NCI-H2107 treated with DMSO at 0.1 percent for 48 hours (cell line): ENCODE measurements around the gene TES.
"Not testable (repeated sequence)": the region's sequence is repeated elsewhere in the genome, so short reads cannot be mapped to it uniquely, and the experiment has no call there.

Experiments used
- DNase-seq: peaks from one replicate; lab custom pipeline; 2025; ENCODE audit not compliant: unreplicated experiment; lab: John Stamatoyannopoulos, UW

Gene TES

DNA sequence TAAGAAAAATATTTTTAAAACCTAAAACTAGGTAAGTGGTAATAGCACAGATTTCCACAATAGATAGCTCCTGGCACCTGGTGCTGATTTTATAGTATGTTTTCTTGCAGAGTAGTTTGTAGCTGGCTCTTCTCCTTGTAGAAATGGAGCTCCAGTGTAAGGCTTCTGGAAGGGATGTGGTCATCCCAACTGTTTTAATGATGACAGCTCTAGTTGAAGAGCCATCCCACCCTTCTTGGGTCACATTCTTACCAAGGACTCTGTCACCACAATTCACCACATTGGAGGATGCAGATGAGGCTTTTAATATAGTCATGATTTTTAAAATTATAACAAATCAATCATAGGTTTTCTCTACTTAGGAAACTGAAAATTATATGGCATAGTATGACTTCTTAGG is 31.0 kb downstream of the TES start:
- no peak for DNase-seq

DNA sequence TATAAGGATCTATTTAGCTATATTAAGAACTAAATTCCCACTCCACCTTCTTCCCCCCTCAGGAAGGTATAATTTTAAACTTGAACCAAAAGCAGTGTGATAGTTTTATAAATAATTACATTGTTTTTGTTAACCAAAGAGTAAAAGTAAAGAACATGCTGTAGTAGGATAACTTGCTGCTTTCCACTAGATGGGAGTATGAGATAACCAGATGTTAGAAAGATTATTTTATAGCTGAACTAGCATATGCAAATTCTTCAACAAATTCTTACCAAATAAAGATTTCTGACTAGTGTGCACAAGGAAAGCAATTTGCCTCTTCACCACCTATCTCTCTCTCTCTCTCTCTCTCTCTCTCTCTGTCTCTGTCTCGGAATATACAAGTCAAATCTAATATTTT is 31.8 kb downstream of the TES start:
- DNase-seq: no peak

DNA sequence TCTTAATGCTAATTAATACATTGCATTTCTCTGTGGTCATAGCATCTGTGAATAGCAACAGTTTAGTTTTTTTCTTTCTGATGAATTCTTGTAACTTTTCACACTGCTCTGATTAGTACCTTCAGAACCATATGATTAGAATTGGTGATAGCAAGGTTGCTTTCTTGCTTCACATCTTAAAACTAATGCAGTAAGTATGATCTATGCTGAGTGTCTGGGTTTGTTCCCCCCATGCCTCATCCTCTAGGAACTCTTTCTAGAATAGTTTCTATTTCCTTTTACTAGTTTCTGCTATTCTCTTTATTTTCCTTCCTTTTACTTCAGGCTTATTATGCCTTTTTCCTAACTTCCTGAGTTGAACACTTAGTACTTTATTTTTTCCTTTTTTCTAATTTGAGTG is 32.4 kb downstream of the TES start:
- no peak for DNase-seq

DNA sequence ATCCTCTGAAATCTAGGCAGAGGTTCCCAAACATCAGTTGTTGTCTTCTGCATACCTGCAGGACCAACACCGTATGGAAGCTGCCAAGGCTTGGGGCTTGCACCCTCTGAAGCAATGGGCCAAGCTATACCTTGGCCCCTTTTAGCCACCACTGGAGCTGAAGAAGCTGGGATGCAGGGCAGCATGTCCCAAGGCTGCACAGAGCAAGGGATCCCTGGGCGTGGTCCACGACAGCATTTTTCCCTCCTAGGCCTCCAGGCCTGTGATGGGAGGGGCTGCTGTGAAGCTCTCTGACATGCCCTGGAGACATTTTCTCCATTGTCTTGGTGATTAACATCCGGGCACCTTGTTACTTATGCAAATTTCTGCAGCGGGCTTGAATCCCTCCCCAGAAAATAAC is 34.5 kb downstream of the TES start:
- DNase-seq: not testable (repeated sequence)

DNA sequence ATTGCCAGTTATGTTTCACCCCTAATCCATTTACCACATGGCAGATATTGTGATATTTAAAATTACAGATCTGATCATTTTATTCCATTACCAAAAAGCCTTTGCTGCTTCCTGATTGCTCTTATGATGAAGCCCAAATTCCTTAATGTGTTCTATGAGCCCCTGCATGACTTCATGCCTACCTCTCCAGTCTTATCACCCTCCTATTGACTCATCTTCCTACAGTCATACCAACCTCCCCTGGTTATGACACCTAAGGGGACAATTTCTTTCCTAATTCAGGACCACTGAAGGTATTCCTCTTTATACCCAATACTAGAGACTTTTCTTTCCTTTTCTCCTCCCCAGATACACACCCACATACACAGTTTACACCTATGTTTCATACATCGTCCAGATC is 36.0 kb downstream of the TES start:
- DNase-seq: no peak

DNA sequence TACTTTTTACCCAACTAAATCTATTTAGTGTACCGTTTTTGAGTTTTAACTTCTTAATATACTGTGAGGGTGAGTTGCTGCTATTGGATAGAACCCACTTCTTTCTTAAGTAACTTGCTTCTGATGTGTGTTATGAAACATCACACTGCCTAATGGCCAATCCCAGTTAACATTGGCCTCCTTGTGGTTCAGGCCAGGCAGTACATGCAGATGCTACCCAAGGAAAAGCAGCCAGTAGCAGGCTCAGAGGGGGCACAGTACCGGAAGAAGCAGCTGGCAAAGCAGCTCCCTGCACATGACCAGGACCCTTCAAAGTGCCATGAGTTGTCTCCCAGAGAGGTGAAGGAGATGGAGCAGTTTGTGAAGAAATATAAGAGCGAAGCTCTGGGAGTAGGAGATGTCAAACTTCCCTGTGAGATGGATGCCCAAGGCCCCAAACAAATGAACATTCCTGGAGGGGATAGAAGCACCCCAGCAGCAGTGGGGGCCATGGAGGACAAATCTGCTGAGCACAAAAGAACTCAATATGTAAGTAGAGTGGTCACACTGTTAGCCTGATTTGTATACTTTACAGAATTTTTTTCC is 39.7 kb downstream of the TES start:
- DNase-seq: no peak

DNA sequence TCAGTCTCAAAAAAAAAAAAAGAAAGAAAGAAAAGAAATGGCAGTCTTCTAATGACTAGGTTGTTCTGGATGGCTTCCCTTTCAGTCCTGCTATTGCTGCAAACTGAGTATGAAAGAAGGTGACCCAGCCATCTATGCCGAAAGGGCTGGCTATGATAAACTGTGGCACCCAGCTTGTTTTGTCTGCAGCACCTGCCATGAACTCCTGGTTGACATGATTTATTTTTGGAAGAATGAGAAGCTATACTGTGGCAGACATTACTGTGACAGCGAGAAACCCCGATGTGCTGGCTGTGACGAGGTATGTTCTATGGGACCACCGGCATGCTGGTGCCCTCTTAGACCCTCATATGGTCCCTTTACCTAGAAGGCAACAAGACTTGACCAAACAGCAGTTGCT is 41.3 kb downstream of the TES start:
- no peak for DNase-seq

DNA sequence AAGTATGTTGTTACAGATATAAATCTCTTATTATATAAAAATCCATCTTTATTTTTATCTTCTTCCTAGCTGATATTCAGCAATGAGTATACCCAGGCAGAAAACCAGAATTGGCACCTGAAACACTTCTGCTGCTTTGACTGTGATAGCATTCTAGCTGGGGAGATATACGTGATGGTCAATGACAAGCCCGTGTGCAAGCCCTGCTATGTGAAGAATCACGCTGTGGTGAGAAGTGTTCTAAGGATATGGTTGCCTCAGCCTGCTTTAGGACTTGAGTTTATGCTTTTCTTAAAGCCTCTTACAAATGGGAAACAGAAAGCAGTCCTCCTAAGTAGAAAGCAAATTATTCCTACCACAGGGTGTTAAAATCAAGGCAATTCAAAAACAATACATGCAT is 41.9 kb downstream of the TES start:
- DNase-seq: no peak

DNA sequence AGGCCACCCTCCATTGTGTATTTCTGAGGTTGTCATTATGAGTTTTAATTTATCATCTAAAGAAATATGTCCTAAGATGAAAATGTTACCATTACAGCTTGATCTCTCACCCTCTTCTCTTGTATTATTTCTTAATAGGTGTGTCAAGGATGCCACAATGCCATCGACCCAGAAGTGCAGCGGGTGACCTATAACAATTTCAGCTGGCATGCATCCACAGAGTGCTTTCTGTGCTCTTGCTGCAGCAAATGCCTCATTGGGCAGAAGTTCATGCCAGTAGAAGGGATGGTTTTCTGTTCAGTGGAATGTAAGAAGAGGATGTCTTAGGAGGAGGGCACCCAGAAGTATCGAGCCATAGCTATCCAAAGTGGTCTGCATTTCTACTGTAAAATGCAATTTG is 46.8 kb downstream of the TES start:
- DNase-seq: no peak

DNA sequence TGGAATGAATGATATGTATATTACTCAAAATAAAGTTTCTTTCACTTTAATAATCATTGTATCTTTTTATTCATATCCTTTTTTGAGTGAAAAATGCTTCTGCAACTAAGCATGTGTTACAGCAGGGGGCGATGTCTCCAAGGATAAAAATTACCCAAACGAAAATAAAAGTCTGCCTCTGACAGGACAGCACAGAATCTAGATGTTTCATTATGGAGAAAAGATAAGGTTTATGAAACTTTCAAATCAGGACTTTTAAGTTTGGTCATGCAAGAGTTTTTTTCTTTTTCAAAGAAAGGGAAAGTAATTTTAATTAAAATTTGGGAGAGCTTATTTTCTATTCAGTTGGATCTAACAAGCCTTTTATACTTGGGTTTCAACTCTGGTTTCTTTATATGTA is 48.4 kb downstream of the TES start:
- DNase-seq: no peak

DNA sequence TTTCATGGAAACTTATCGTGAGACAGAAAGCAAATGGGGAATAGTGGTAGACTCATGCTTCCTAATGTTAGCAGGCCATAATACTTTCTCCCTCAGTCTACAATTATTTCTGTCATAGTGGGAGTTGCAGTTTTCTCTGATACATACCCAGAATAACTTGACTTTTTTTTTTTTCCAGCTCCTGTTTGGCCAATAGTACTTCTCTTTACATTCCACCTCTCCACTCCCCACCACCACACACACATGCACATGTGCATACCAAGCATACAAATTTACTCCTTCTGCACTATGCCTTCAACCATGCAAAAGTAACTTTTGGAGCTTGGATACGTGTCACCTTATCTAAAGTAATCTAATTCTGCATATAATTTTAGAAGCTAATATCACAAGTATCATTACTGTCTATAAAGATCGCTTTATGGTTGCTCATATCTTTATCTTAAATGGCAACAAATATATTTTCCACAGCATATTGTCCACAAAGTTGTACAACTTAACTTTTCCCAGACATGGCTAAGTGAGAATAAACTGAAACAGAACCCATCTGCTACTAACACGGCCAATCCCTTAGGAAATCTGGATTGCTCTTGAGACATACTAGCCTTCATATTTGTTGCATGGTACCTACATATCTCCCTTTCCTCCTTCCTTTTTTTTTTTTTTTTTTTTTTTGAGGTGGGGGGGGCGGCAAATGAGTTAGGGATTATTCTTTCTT is 49.0 kb downstream of the TES start:
- DNase-seq: no peak

DNA sequence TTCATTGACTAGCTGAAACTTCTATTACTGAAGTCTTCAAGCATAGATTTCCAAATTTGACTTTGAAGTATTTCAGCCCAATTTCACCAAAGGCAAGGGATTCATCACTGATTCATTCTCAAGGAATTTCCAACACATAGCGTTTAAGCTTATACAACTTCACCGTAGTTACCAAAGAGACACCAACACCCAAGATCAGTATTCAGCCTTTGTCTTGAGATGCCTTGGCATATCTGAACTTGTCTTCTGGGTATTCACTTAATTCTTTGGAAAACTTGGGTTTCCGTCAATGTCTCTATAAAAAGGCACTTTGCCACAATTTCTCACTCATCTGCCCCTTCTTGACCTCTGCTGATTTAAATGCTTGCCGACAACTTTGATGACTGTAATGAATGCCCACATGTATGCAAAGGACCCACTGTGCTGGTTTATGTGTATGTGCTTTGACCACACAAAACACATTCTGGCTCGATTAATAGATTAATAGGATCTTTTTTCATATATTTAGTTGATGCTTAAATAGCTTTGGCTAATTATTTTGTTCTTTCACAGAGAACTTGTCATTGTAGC is 49.6 kb downstream of the TES start:
- DNase-seq: no peak

DNA sequence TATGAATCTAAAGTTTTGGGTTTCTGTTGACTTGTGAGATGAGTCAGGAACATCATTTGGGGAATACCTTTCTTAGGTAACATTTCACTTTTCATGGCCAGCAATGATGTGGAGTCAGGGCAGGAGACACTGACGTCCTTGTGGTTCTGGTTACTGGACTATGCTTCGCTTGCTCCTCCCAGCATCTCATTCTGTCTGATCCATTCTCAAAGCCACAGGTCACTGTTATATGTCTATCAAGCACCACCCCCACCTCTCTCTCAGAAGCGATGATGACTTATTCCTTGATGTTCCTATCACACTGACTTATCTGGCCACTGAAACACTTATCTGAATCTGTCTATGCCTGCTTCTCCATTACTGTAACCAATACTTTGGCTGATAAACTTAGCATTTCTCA is 51.6 kb downstream of the TES start:
- DNase-seq: no peak

DNA sequence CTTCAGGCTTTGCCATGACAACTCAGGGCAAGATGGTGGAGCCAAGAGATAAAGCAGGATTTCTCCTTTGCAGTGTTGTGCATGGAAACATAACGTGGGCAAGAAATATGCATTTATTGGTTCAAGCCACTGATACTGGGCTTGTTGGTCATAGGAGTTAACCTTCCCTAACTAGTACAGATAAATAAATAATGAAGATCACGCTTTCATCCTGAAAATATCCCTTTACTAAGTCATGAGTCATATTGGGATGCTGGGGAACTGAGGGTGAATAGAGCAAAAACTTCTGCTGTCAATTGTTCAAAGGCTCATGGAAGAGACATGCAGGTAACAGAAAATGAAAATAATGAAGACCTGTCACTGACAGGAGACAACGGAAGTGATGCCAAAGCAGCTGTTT is 55.5 kb downstream of the TES start:
- no peak for DNase-seq

DNA sequence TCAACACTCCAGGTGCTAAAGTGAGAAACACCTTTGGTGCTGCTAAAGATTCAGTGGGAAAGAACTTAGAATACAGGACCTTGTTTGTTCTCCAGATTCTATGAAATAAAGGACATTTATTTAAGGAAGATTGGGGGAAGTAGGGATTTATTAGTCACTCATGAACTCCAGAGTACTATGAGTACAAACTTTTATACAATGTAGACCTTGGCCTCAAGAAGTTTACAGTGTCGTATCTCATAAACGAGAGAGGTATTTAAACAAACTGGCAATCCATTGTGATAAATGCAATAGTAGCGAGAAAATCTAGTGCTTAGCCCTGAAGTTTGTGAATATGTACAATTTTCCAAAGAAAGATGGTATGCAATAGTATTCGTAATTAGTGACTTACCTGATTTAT is 59.1 kb downstream of the TES start:
- DNase-seq: no peak

DNA sequence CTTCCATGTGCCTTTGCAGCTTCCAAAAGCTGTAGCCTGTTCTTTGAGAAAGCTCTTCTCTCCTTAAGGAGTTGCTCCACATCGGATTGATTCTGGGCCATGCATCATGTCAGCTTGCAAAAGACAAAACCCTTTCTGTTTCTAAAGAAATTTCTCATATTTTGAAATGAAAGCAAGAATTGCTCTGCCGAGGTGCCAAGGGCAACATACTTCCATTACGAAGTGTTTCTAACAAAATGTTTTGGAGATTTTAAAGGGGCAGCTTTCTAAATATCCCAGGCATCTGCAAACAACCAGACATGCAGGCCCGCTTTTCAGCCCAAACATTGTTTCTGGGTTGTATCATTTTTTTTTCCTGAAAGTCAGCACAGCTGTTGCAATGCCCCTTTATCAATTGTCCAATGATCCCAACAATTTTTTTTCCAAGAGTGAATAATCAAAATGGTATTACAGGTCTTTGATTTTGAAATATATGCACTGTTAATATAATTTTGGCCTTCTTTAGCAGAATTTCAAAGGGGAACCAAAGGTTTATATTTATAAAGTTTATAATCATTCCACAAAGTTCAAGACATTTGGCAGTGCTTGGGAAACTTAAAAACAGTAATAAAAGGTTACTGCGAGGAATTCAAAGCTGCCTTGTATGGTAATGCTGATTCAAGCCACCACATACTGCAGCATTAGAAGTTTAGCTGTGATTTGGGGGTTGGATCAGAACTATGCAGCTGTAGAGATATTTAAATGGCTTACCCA is 61.0 kb downstream of the TES start:
- DNase-seq: no peak

DNA sequence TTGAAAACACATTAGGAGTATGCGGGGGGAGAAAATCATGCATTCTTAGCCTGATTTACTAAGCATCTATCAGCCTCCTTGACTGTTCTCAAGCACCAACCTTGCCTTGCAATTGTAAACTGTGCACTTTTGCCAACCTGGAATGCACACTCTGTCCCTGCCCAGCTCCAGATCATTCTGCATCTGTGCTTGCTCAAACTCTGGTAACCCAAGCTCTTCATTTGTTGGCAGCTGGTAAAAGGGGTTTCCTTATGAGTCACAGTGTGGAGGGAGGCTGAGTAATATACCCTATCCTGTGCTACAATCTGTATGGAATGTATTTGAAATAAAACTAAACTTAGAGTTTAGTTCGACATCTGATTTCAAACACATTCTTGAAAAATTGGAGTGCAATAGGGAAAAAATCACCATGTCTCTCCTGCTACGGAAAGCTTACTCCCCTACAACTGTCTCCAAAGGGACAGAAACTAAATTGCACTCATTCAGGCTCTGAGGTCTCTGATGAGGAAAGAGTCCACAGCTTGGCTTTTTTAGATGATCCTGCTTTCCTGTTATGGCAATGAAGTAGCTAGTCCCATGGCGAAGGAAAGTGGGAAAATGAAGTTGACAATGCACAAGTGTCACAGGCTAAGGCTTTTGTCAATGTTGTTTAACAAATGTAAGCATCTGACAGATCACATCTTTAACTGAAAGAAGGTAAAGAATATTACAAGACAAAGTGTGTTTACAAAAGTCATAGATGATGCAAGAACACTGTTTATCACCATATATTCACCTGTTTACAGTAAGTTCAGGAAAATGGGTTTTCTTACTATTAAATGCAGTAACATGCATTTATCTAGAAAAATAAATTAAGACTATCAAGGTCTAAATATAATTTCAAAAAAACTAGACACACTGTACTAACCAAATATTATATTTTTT is 61.9 kb downstream of the TES start:
- no peak for DNase-seq

DNA sequence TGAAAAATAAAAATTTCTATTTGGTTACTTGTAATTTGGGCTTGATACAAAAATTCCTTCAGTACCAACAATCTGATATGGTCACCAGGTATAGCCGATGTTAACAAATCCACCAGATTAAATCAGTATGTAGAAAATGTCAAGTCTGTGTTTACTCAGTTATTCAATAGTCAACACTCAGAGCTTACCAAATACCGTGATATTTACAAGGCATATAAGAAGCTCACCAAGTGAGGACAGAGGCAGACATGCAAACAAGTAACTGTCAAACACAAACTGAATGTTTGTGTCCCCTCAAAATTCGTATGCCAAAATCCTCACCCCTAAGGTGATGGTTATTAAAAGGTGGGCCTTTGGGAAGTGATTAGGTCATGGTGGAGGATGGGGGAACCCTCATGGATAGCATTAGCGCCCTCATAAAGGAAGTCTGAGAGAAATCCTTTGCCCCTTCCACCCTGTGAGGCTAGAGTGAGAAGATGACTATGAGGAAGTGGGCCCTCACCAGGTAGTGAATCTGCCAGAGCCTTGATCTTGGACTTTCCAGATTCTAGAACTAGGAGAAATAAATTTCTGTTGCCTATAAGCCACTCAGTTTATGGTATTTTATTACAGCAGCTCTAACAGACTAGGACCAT is 63.1 kb downstream of the TES start:
- DNase-seq: no peak

DNA sequence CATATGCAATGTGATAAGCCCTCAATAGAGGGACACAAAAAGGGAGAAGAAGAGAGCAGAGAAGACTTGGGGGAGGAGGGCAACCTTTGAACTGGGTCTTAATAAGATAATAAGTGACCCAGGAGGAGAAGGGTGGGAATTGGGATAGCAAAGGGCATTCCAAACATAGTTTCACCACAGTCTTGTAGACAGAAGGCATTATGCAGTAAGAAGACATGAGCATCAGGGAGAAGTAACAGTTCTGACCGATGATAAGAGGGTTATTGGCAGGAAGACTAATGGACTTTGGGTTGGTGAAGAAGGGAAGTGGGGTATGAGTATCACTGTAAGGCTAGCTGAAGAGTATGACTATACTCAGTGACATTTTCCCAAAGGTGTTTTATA is 63.6 kb downstream of the TES start:
- no peak for DNase-seq

DNA sequence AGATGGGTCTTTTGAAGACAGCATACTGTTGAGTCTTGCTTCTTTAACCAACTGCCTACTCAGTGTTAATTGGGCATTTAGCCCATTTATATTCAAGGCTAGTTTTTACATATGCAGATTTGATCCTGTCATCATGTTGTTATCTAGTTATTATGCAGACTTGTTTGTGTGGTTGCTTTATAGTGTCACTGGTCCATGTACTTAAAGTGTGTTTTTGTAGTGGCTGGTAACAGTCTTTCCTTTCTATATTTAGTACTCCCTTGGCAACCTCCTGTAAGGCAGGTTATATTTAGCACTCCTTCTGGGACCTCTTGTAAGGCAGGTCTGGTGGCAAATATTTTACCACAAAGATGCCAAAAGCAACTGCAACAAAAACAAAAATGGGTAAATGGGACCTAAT is 66.7 kb downstream of the TES start:
- no peak for DNase-seq

DNA sequence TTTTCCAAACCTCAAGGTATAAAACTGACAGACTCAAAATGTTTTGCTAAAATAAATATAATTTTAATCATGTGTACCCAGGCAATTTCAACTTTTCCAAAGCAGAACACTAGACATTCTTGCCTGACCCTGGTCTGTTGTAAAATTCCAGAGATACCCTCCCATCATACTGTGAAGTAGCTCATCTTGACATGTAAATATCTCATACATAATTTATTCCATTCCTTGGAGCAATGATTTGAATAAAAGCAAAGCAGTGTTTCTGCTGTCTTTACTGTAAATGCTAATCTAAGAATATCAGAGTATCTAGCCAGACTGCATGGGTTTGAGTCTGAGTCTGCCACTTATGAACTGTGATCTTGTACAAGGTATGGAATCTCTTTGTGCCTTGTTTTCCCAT is 68.9 kb downstream of the TES start:
- DNase-seq: no peak
